HG02588 (cell line): ENCODE data around the gene STARD13.

Experiments used
- ATAC-seq: cut with Tn5 transposase; IDR thresholded peaks from one replicate; pipeline ENCODE4 v1.9.1; 2021; ENCODE audit warnings: mild to moderate bottlenecking, moderate library complexity; ENCODE audit not compliant: unreplicated experiment

STARD13 gene

GRCh38 chr13:33127009-33127551, 158.5 kb downstream of the STARD13 start:
- no peak for ATAC-seq

GRCh38 chr13:33125821-33126570, 159.6 kb downstream of the STARD13 start:
- ATAC-seq: no peak

GRCh38 chr13:33123066-33123859, 162.3 kb downstream of the STARD13 start:
- ATAC-seq: no peak

- ATAC-seq: no peak
Observed at GRCh38 chr13:33119856-33120543, 165.6 kb downstream of the STARD13 start.

- ATAC-seq: no peak
Observed at GRCh38 chr13:33119022-33119781, 166.4 kb downstream of the STARD13 start.

- no peak for ATAC-seq
Observed at GRCh38 chr13:33116321-33117010, 169.1 kb downstream of the STARD13 start.

- ATAC-seq: no peak
Observed at GRCh38 chr13:33115274-33115673, 170.3 kb downstream of the STARD13 start.

- ATAC-seq: no peak
Observed at GRCh38 chr13:33114146-33114545, 171.4 kb downstream of the STARD13 start.

GRCh38 chr13:33112766-33113165, 172.8 kb downstream of the STARD13 start:
- ATAC-seq: no peak

GRCh38 chr13:33111414-33112110, 174.0 kb downstream of the STARD13 start:
- peak; percentile 5 for ATAC-seq

- peak; percentile 35 for ATAC-seq
Observed at GRCh38 chr13:33110713-33111413, 174.7 kb downstream of the STARD13 start.

GRCh38 chr13:33110386-33110712, 175.2 kb downstream of the STARD13 start:
- no peak for ATAC-seq

GRCh38 chr13:33109801-33110200, 175.8 kb downstream of the STARD13 start:
- ATAC-seq: no peak

- no peak for ATAC-seq
Observed at GRCh38 chr13:33109271-33109697, 176.3 kb downstream of the STARD13 start.

GRCh38 chr13:33108620-33109019, 176.9 kb downstream of the STARD13 start:
- no peak for ATAC-seq

GRCh38 chr13:33107361-33107760, 178.2 kb downstream of the STARD13 start:
- no peak for ATAC-seq

GRCh38 chr13:33106656-33107360, 178.7 kb downstream of the STARD13 start:
- peak; percentile 37 for ATAC-seq

GRCh38 chr13:33105387-33106005, 180.1 kb downstream of the STARD13 start:
- ATAC-seq: no peak
